ENCODE data around the gene LYRM9. TPM values are rescaled to one million over a fixed set of nuclear protein-coding genes. Genes with fewer than 3 reads are reported as not detected.
"Not testable (repeated sequence)": the region's sequence is repeated elsewhere in the genome, so short reads cannot be mapped to it uniquely, and the experiment has no call there.

LYRM9 gene
- total and polyA plus RNA-seq, 10 of the 15 experiments (the other 5 are each of a cell fraction or from before 2014, with no cell fraction given), result 1.8 to 8.3 (median 4.6) TPM

DNA sequence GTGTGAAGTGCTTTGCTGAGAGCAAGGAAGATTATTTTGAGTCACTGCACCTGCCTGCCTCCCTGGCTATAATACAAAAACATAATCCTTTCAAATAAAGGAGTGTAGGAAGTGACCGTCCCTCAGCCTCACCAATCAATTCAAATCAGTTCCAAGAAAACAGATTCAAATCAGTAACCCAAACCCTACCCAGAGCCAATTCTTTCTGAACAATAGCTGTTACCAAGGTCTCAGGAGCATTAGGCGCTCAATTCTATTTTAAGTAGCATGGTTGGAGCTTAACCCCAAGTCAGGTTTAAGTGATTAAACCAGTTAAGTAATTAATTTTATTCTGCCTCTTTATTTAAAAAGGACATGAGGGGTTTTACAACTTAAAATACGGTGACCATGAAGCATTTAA, 54.6 kb downstream of the LYRM9 start:
- H4K20me1 ChIP-seq (ENCODE audit: control insufficient read depth, insufficient read depth); H3K79me2 ChIP-seq (ENCODE audit: control insufficient read depth, insufficient read depth, low read length); FAIRE-seq; H3K27ac ChIP-seq (ENCODE audit: control insufficient read depth, insufficient read depth); ATAC-seq; H3K4me1 ChIP-seq (ENCODE audit: control insufficient read depth, insufficient read depth, low read length); H3K4me3 ChIP-seq; CTCF ChIA-PET; H3K9ac ChIP-seq (ENCODE audit: control insufficient read depth, insufficient read depth, low read length); H3K9me3 ChIP-seq (replicated peaks; ENCODE audit: control insufficient read depth, insufficient read depth, low read length); H3K36me3 ChIP-seq (ENCODE audit: control insufficient read depth in 2 of 2, insufficient read depth in 2 of 2, low read length in 1 of 2); H2AFZ ChIP-seq (ENCODE audit: control insufficient read depth, low read depth, low read length); intact Hi-C loops (cut with micrococcal nuclease; ENCODE audit: unreplicated experiment); H3K4me2 ChIP-seq (ENCODE audit: control insufficient read depth, insufficient read depth); H3K27me3 ChIP-seq (replicated peaks in 1 of 2; ENCODE audit: control insufficient read depth in 2 of 2, insufficient read depth in 2 of 2, low read length in 1 of 2); POLR2A ChIA-PET; RAD21 ChIA-PET (ENCODE audit: unreplicated experiment); SMC1A ChIA-PET (ENCODE audit: uncharacterized antibody, unreplicated experiment); DNase-seq (ENCODE audit: low read depth, low spot score); BruUV-seq (replicated peaks); in situ Hi-C loops (cut with MboI): not testable (repeated sequence)
- 60% methylated on average over 2 of the region's 3 CpGs for WGBS (ENCODE audit: insufficient coverage, insufficient replicate concordance, low lambda C conversion rate, missing lambda C conversion rate)

DNA sequence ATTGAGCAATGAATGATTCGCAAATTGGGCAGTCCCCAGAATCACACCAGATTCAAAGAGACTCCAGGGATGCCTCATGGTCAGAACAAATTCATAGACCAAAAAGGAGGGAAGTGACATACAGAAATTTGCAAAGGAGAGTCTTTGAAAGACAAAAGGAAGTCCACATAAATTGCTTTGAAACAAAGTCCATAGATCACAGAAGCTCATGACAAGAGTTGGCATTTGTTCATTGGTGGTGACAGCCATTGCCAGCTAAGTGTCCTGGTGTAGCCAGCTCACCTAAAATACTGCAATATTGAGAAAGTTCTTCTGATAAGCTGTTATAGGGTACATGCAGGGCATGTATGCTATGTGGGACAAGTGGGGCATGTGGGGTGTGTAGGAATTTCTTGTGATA, 55.4 kb downstream of the LYRM9 start:
- ChIA-PET SMC1A (ENCODE audit: uncharacterized antibody, unreplicated experiment) (interaction anchor here (0.8 to 2.2 kb wide), 4 partner anchors 11 to 42 kb away, joined by 3 to 4 read pairs (median 4); no protein-coding TSS in a partner anchor), CTCF (interaction anchor here (1.5 kb wide), 1 partner anchor 32 kb away, joined by 6 read pairs; no protein-coding TSS in a partner anchor), RAD21 (ENCODE audit: unreplicated experiment) (interaction anchor here (2.1 kb wide), 1 partner anchor 30 kb away, joined by 9 read pairs; no protein-coding TSS in a partner anchor)
- DNase-seq (ENCODE audit: low read depth, low spot score); H3K4me3 ChIP-seq; H3K27ac ChIP-seq (ENCODE audit: control insufficient read depth, insufficient read depth); H3K4me1 ChIP-seq (ENCODE audit: control insufficient read depth, insufficient read depth, low read length); ATAC-seq; FAIRE-seq; POLR2A ChIA-PET; H3K9ac ChIP-seq (ENCODE audit: control insufficient read depth, insufficient read depth, low read length); H3K27me3 ChIP-seq (replicated peaks in 1 of 2; ENCODE audit: control insufficient read depth in 2 of 2, insufficient read depth in 2 of 2, low read length in 1 of 2); BruUV-seq (replicated peaks); H3K4me2 ChIP-seq (ENCODE audit: control insufficient read depth, insufficient read depth); in situ Hi-C loops (cut with MboI); intact Hi-C loops (cut with micrococcal nuclease; ENCODE audit: unreplicated experiment); H2AFZ ChIP-seq (ENCODE audit: control insufficient read depth, low read depth, low read length); H3K9me3 ChIP-seq (replicated peaks; ENCODE audit: control insufficient read depth, insufficient read depth, low read length); H3K36me3 ChIP-seq (ENCODE audit: control insufficient read depth in 2 of 2, insufficient read depth in 2 of 2, low read length in 1 of 2); H3K79me2 ChIP-seq (ENCODE audit: control insufficient read depth, insufficient read depth, low read length); H4K20me1 ChIP-seq (ENCODE audit: control insufficient read depth, insufficient read depth): not testable (repeated sequence)
- 50% methylated on average over 1 of the region's 1 CpG for WGBS (ENCODE audit: insufficient coverage, insufficient replicate concordance, low lambda C conversion rate, missing lambda C conversion rate)

All from GM12878 (cell line).